Osteoblast (primary cell): ENCODE results near the gene SRSF7. TPM values are rescaled to one million over a fixed set of nuclear protein-coding genes. Genes with fewer than 3 reads are reported as not detected.
"Not testable (repeated sequence)": the region's sequence is repeated elsewhere in the genome, so short reads cannot be mapped to it uniquely, and the experiment has no call there.

ENCODE experiments used
- DNase-seq: peaks from one replicate; pipeline ENCODE4 v3.0.0; 2011; ENCODE audit warnings: low spot score, mixed read lengths; ENCODE audit not compliant: insufficient read length; ENCODE audit errors: missing footprints
- H2AFZ ChIP-seq: 2 replicates; pipeline ENCODE4 v1.6.0; 2011; ENCODE audit warnings: mild to moderate bottlenecking, low read length
- H3K27ac ChIP-seq: 2 replicates; pipeline ENCODE4 v1.5.1; 2011; ENCODE audit warnings: mild to moderate bottlenecking, low read depth, low read length, moderate library complexity
- H3K27me3 ChIP-seq: 2 replicates; pipeline ENCODE4 v1.6.0; 2012; ENCODE audit warnings: mild to moderate bottlenecking, control low read depth, inconsistent platforms, low read length, moderate library complexity; ENCODE audit not compliant: insufficient read depth
- H3K36me3 ChIP-seq: 2 replicates; pipeline ENCODE4 v1.5.1; 2011; ENCODE audit warnings: mild to moderate bottlenecking, low read length, control low read depth, moderate library complexity; ENCODE audit not compliant: insufficient read depth
- H3K4me1 ChIP-seq: 2 replicates; pipeline ENCODE4 v1.5.1; 2011; ENCODE audit warnings: mild to moderate bottlenecking, low read length, control low read depth, moderate library complexity; ENCODE audit not compliant: insufficient read depth
- H3K4me2 ChIP-seq: 2 replicates; pipeline ENCODE4 v1.6.0; 2011; ENCODE audit warnings: mild to moderate bottlenecking, low read length; ENCODE audit not compliant: insufficient read depth
- H3K4me3 ChIP-seq: fragments of 200-600 bp; sonication (generic); 3 replicates; pipeline ENCODE4 v1.5.1; 2012; ENCODE audit warnings: mild to moderate bottlenecking, low read length, inconsistent platforms; ENCODE audit not compliant: insufficient read depth
- H3K79me2 ChIP-seq: 2 replicates; pipeline ENCODE4 v1.6.0; 2012; ENCODE audit warnings: mild to moderate bottlenecking, low read length, control low read depth, inconsistent platforms; ENCODE audit not compliant: insufficient read depth
- H3K9me3 ChIP-seq: 2 replicates; pipeline ENCODE4 v1.5.1; 2011; ENCODE audit warnings: low read depth, low read length, control low read depth
- H4K20me1 ChIP-seq: 2 replicates; pipeline ENCODE4 v1.6.0; 2012; ENCODE audit warnings: mild to moderate bottlenecking, low read length, control low read depth; ENCODE audit not compliant: insufficient read depth
- total RNA-seq: library from RNA; depleted of rRNA; stranded (reverse); fragments of >200 nt; gene quantifications from 2 replicates; pipeline ENCODE4 v1.2.3, GENCODE V29; 2012
- TF ChIP-seq, protein P1 (sequence below): IDR thresholded peaks from 2 replicates; pipeline ENCODE4 v1.5.1; 2011; ENCODE audit warnings: mild to moderate bottlenecking, low read depth, low read length, moderate library complexity; ENCODE audit errors: extremely low read depth

The SRSF7 gene
- total RNA-seq, 1 donor = 48.1 TPM

DNA sequence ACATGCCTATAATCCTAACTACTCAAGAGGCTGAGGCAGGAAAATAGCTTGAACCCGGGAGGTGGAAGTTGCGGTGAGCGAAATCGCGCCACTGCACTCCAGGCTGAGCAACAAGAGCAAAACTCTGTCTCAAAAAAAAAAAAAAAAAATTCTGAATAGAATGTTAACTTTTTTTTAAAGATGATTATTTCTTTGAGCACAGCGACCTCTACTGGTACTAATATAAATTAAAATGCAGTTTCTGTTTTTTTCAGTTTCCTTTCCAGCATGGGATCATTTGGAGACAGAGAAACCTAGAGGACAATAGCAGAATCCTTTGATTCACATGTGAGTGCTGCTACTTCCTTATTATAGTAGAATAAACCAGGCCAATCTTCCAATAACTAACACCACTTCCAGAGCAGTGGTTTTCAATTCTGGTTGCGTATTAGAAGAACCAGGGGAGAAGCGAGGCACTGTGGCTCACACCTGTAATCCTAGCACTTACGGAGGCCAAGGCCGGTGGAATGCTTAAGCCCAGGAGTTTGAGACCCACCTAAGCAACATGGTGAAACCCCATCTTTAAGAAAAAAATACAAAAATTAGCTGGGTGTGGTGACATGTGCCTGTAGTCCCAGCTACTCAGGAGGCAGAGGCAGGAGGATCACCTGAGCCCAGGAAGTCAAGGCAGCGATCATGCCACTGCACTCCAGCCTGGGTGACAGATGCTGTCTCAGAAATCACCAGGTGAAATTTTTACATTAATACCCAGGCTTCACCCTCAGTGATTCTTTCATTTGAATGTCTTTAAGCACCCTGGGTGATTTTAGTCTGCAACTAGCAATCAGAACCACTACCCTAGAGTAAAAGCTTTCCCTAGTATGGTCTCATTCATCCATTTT, 10.1 kb downstream of the SRSF7 start:
- no peak overlapping the region for H3K4me3 ChIP-seq

DNA sequence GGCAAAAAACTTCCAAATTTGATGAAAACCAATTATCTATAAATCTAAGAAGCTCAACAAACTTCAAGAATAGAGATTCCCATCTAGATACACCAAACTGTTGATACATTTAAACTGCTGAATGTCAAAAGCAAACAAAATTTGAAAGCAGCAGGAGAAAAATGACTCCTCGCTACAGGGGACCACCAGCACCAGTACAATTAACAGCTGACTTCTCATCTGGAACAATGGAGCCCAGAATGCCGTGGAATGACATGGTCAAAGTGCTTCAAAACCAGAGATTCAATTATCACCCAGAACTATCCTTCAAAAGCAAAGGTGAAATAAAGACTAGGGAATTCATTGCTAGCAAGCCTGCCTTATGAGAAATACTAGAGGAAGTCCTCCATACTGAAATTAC, 11.6 kb downstream of the SRSF7 start:
- peaks cover 28% of the 10 kb centered on the region for H3K36me3 ChIP-seq
- no peaks in the 10 kb centered on the region for H3K9me3 ChIP-seq
- H3K4me3 ChIP-seq = no peak overlapping the region
- DNase-seq = no peak
- H3K4me2 ChIP-seq = no peak overlapping the region
- no peak overlapping the region for H3K27ac ChIP-seq
- no peaks in the 10 kb centered on the region for H3K4me1 ChIP-seq
- no peaks in the 10 kb centered on the region for H3K27me3 ChIP-seq
- peaks cover 4% of the 10 kb centered on the region for H3K79me2 ChIP-seq
- TF ChIP-seq, protein P1, sequence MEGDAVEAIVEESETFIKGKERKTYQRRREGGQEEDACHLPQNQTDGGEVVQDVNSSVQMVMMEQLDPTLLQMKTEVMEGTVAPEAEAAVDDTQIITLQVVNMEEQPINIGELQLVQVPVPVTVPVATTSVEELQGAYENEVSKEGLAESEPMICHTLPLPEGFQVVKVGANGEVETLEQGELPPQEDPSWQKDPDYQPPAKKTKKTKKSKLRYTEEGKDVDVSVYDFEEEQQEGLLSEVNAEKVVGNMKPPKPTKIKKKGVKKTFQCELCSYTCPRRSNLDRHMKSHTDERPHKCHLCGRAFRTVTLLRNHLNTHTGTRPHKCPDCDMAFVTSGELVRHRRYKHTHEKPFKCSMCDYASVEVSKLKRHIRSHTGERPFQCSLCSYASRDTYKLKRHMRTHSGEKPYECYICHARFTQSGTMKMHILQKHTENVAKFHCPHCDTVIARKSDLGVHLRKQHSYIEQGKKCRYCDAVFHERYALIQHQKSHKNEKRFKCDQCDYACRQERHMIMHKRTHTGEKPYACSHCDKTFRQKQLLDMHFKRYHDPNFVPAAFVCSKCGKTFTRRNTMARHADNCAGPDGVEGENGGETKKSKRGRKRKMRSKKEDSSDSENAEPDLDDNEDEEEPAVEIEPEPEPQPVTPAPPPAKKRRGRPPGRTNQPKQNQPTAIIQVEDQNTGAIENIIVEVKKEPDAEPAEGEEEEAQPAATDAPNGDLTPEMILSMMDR = no peak
- no peak overlapping the region for H2AFZ ChIP-seq
- peaks cover 7% of the 10 kb centered on the region for H4K20me1 ChIP-seq

More for the DNA sequence above, 10.1 kb downstream of the SRSF7 start:
- no peaks in the 10 kb centered on the region for H3K9me3 ChIP-seq
- DNase-seq = peak; percentile 62
- no peak overlapping the region for H3K4me2 ChIP-seq
- no peak overlapping the region for H3K27ac ChIP-seq
- no peaks in the 10 kb centered on the region for H3K4me1 ChIP-seq
- no peak overlapping the region for H2AFZ ChIP-seq
- peaks cover 18% of the 10 kb centered on the region for H3K79me2 ChIP-seq
- H3K27me3 ChIP-seq = no peaks in the 10 kb centered on the region
- peaks cover 44% of the 10 kb centered on the region for H3K36me3 ChIP-seq
- TF ChIP-seq, protein P1 = peak; percentile 60
- H4K20me1 ChIP-seq = peaks cover 11% of the 10 kb centered on the region

DNA sequence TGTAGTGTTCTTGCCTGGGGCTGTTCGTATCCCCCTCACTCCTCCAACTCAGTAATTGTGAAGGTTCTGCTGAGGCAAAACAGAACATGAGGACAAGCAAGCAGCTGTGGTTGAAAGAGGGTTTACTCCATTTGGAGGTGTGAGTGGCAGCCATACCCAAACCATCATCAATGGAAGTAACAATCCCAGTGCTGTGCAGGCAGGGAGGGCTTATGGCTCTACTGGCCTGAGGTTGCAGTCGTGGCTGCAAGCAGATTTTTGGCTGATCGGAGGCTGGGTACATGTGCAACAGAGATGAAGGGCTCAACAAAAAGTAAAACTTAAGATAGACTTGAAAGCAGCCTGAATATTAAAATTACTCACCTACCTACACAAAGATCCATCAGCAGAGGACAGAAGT, 13.2 kb downstream of the SRSF7 start:
- TF ChIP-seq, protein P1 = no peak
- H3K27ac ChIP-seq = no peak overlapping the region
- no peaks in the 10 kb centered on the region for H3K9me3 ChIP-seq
- H3K4me3 ChIP-seq = no peak overlapping the region
- H3K4me2 ChIP-seq = no peak overlapping the region
- H3K27me3 ChIP-seq = no peaks in the 10 kb centered on the region
- no peaks in the 10 kb centered on the region for H3K79me2 ChIP-seq
- H4K20me1 ChIP-seq = peaks cover 5% of the 10 kb centered on the region
- no peaks in the 10 kb centered on the region for H3K4me1 ChIP-seq
- no peak overlapping the region for H2AFZ ChIP-seq
- peaks cover 15% of the 10 kb centered on the region for H3K36me3 ChIP-seq
- DNase-seq = no peak

DNA sequence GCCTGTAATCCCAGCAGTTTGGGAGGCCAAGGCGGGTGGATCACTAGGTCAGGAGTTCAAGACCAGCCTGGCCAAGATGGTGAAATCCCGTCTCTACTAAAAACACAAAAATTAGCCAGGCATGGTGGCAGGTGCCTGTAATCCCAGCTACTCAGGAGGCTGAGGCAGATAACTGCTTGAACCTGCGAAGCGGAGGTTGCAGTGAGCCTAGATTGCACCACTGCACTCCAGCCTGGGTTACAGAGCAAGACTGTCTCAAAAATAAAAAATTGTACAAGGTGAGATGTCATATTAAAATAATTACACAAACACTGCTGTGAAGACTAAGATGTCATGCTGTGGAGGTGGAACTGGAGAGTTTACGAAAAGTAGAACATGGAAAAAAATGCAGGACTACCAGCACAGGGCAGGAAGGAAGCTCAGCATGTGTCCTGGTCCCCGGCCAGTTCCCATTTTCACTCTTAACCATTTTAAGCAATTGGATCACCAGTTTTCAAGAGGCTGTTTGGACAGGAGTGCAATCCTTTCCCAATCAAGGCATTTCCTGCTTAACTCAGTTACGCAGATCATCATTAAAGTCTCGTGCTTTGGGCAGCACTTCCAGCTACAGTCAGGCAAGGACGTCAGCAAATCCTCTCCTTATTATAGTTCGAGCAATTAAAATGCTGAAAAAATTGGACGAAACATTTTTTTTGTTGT, 14.0 kb downstream of the SRSF7 start:
- not testable (repeated sequence) for H3K4me3 ChIP-seq, H3K4me2 ChIP-seq, H4K20me1 ChIP-seq, H3K79me2 ChIP-seq, H3K27ac ChIP-seq, H3K9me3 ChIP-seq, H3K4me1 ChIP-seq, H2AFZ ChIP-seq, DNase-seq, H3K27me3 ChIP-seq
- peaks cover 11% of the 10 kb centered on the region for H3K36me3 ChIP-seq
